GM11168 (cell line): Measurements from ENCODE around the gene TEX44.

Experiments
- in situ Hi-C: fragments of 300-500 bp; cut with MboI; formaldehyde crosslinking; loops from one replicate; pipeline ENCODE4 v1.12.0; 2022; ENCODE audit warnings: low sequenced_read_pairs; ENCODE audit not compliant: unreplicated experiment

Gene TEX44

DNA sequence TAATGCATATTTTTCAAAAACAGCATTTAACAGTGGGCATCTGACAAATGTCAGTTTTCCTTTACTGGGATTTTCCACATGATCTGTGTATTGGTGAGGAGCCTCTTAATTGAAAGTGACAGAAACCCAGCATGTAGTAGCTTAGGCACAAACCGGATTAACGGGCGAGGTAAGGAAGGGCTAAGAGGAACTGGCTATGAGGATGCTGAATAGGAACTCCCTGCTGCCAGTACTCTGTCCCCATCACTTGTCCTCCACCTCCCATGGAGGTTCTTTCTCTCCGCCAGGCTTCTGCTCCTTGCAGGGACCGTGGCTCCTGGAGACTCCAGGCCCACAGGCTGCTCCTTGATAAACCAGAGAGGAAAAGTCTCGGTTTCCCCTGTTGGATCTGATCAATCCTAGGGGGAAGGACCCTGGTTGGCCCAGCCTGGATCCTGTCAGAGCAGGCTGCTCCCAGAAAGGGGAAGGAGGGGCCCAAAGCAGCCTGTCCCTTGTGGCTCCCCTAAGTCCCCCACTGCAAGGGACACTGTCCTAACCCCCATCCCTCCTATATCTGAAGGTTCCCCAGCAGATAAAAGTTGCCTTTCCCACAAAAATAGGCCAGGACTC is 10.3 kb downstream of the TEX44 start:
- in situ Hi-C loops = no loop called here

DNA sequence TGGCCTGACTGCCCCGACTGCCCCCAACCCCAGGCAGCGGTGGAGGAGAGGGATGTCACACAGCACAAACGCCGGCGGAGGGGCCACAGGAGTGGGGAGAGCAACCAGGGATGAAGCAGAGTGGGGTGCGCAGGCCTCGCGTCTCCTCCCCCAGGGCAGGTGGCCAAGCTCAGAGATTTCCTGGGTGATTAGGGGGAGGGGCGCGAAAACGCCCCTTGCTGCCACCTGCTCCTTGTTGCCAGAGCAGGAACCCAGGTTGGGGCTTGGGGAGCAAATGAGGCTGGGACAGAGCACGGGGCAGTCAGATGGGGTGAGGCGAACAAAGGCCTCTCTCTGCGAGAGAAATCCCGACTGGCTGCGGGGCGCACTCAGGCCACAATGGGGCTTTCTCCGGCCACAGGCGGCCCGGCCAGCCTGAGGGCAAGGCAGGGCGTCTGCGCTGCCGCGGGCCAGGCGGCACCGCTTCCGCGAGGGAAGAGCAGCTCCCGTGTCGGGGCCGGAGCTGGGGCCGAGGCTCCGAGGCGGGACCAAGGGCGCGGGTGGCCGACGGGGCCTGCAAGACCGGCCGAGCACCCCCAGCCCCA is 11.5 kb downstream of the TEX44 start:
- in situ Hi-C loops = no loop called here

DNA sequence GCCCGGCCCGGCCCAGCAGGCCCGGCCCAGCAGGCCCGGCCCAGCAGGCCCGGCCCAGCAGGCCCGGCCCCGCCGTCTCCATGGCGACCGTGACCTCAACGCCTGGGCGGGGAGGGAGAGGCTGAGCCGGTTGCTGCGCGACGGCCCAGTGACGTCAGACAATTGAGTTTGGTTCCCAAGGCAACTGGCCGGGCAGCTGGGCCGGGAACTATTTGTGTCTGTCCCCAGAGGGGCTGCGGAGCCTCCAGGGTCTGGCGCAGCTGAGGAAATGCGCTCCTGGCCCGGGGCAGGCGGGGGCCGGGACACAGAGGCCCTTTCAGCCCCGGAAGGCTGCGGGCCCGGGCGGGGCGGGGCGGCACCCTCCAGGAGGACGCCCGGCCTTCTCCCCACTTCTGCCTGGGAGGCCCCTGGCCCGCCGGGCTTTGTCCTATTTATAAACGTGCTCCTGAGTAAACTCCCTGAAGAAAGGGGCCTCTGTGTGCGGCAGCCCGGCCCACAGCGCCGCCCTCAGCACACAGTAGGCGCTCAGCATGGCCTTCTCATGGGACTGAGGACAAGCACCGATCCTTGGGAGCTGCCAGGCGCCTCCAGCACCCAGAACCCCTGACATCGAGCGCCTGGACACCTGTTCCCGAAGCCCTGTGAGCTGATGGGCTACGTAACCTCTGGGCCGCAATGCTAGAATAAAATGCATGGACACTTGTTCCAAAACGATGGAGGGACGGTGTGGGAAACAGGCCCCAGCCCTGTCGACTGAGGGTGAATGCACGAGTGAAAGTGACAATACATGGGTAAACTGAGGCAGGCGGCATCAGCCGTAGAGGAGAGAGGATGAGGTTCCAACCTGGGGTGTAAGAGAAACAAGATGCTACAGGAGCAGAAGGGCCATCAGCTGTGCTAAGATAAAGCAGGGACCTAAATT is 12.3 kb downstream of the TEX44 start:
- in situ Hi-C loops = no loop called here

DNA sequence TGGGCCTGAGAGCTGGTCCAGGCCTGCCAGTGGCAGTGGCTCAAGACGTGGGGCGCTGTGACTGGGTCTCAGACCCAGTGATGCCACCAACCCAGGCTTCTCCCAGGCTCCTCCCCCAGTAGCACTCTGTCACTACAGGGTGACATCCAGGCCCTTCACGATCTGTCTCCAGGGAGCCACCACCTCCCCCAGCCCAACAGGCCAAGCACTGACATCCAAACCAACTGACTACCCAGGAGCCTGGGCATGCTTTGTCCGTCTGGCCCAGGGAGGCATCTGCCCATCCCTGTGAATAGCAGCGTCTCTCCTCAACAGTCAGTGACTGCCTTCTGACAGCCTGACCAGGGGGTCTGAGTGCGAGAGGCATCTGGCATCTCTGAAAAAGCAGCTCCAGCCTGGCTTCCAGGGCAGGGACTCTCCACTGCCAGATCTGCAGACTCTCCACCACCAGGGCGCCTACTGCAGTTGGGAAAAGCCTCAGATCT is 13.0 kb downstream of the TEX44 start:
- in situ Hi-C loops = no loop called here

DNA sequence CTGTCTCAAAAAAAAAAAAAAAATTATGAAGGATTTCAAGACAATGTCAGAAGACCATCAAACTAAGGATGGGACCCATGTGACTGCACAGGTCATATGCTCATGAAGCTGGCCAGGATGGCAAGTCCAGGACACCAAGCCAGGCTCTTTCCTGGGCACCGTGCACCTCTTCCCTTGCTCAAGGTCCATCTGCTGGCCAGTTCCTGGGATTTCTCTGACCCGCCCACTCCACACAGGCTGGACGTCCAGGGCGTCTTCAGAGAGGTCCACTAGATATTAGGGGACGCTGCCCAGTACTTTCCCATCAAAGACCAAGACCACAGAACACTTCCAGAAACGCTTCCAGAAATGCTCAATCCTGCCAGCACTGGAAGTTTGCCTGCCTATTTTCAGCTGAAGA is 14.3 kb downstream of the TEX44 start:
- in situ Hi-C loops = no loop called here

DNA sequence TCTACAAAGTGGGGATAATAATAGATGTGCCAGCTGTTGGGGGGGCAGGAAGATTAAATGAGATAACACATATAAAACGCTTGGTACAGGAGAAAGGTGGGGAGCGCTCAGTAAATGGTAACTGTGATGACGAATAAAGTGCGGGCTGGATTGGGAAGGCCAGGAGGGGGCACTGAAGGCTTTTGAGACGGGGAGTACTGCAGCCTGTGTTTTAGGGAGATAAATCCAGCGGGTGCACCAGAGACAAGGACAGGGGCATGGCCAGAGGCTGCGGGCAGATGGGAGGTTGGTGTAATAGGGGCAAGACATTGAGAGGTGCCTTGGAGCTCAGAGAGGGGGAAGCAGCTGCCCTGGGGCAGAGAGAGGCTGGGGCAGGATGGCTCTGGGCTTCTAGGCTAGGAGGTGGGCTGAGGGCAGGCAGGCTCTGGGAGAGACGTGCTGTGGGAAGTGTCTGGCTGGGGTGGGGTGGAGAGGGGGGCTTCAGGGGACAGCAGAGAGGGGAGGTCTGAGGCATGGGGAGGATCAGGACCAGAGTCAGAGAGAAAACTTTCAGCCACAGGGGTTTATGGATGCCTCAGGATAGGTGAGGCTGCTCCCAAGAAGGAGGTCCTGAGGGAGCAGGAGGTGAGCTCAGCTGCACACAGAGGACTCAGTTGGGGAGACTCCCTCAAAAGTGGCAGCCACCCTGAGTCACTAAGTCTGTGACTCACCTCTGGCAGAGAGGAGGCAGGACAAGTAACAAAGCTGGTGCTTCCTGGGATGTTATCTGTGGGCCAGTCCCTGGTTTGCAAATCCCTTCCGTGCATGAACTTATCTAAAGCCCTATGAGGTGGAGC is 18.8 kb downstream of the TEX44 start:
- in situ Hi-C loops = loop anchor here (10.0 kb wide), 1 partner anchor 63 kb away; no protein-coding TSS in a partner anchor

DNA sequence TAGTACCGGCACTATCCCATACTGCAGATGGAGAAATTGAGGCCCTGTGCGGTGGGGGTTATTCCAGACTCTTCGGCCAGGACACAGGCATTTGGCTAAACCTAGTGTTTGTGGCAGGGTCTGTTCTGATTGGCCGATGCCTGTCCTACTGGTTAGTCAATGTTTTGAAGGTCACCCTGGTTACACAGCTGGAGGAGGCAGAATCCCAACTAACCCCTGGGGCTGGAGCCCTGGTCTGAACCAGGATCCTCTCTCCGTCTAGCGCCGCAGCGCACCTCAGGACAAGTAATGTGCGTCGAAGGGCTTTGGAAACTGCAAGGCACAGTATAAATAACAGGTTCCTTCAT is 19.4 kb downstream of the TEX44 start:
- in situ Hi-C loops = loop anchor here (10.0 kb wide), 1 partner anchor 63 kb away; no protein-coding TSS in a partner anchor

DNA sequence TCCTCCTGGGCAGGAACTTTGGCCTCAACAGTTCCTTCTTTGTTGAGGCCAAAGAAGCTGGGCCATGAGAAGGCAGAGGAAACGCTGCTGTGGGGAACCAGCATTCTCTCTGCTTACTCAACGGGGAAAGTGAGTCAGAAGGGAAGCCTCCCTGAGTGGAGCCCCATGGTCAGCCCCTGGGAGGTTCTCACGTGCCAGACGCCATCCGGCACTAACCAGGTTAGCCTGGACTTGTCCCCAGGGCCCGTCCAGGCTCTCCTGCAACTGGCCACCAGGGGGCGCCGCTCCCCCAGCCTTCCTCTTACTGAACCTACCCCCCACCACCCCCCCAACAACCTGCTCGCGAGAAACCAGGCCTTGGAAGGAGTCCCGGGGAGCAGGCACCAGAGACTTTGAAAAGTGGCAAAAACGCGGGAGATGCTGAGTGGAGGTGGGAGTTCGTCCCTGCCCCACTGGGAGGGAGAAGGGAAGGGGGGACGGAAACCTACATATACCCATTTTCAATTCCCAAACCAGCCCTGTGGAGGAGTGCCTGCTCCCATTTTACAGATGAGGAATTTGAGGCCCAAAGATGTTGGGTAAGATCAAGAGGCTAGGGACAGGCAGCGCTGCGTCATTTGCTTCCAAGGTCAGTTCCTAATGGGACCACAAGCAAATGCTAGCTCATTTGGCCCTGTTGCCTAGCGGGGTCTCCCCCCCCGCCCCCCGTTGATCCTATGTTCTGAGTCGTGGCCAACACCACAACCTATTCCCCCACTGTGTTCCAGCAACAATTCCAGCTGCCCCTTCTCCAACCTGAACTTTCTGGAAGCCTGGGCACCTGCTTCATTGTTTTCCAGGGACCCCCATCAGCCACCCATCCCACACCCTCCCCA is 20.0 kb downstream of the TEX44 start:
- in situ Hi-C loops = loop anchor here (10.0 kb wide), 1 partner anchor 62 kb away; no protein-coding TSS in a partner anchor

DNA sequence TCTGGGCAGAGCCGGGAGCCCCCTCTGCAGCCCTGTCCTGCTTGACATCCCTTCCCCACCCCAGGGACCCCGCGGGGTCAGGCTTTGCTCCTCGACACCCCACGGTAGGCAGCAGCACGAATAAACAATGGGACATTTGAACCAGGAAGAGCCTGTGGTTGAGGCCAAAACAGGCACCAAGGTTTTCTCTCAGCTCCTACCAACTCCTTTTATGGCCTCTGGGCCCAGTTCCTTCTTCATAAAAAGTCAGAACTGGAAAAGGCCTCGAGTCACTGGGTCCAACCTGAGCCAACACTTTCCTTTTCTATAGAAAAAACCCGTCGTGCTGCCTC is 20.6 kb downstream of the TEX44 start:
- in situ Hi-C loops = loop anchor here (10.0 kb wide), 1 partner anchor 62 kb away; no protein-coding TSS in a partner anchor

DNA sequence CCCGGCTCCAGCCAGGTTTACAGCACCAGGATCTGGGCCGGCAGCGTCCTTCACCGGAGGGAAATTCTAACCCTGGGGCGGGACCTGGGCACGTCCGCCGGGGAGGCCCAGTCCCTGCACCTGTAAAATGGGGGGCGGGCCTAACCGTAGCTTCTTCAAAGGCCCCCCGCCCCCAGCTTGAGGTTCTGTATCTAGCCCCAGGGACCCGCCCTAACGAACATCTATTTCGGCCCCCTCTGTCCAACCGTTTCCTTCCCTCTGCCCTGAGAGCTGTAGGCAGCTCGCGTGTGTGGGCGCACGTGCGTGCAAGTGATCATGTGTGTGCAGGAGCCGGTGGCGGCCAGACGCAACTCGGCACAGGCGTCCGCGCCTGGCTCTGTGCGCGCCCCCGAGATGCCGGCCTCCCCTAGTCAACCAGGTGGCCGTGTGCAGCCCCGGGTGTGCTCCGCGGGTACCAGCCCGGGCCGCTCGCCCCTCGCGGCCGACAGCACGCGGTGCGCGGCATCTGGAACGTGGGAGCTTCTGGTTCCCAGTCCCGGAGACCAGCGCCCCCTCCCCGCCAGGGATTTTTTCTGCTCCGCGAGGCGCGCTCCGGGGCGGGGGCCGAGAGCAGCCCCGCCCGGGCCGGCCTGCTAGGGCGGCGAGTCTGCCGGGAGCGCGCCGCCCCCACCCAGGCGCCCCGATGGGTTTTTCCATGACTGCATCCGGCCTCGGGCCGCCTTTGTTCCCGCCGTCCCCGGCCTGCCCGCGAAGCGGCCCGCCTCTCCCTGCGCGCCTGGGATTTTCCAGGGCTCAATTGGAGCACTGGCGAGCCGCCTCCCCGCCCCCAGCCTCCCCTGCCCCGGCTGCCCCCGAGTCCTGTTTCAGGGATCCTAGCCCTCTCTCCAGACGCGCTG is 21.2 kb downstream of the TEX44 start:
- in situ Hi-C loops = loop anchor here (10.0 kb wide), 1 partner anchor 61 kb away; no protein-coding TSS in a partner anchor

DNA sequence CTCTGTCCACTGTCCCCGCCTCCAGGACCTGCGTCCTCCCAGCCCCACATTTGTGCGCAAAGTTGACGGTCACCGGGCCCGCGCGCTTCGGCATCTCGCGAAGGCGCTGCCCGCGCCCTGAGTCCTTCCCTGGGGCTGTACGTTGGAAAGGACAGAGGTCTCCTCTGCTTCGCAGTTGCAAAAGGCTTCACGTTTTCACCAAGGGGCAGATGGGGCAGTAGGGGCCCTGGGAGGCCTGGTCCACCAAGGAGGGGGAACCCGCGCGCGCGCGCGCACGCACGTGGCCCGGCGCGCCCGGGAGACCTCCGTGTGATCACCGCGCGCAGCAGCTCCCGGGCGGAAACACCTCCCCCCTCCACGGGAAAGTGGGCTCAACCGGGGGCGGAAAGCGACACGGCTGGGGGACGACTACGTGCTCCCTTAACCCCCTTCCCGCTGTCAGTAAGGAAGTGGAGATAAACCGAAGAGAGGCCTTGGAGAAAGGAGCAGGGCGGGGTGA is 21.9 kb downstream of the TEX44 start:
- in situ Hi-C loops = loop anchor here (10.0 kb wide), 1 partner anchor 60 kb away; no protein-coding TSS in a partner anchor

DNA sequence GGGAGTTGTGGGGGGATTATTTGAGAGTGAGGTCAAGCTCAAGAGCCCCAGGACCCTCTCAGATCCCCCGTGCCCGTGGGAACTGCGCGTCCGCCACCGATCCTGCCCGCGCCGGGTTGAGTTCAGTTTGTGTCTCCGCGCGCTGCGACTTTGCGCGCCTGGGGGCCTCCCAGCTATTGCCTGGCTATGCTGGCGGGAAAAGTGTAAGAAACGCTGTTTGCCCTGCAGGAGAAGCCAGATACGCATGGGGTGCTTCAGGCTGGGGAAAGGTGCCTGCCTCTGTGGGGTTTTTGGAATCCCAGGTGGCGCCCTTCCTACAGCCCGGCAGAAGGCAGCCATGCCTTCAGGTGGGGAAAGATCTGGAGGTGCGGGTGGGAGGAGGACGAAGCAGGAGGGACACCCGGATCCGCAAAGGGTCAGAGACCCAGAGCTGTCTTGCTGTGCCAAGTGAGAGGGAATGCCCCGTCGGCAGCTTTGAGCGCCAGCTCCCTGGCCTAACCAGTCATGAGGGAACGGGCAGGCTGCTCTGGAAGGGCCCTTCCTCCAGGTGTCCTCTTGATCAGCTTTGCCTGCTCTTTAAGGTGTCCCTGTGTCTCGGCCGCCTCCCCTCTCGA is 22.5 kb downstream of the TEX44 start:
- in situ Hi-C loops = loop anchor here (10.0 kb wide), 1 partner anchor 60 kb away; no protein-coding TSS in a partner anchor

DNA sequence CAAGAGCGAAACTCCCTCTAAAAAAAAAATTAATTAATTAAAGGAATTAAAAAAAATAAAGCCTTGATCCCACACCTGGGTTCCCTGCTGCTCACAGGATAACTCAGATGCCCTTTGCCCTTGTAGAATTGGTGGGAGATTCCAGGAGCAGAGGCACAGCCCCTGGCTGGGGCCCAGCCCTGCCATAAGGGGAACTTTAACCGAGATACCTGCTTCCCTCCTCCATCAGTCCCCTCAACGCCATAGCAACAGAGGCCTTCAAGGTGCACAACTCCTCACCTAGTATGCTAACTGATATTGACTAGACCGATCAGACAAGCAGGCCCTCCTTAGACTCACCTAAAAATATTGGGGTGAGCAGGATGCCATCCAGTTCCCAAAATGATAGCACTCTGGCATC is 23.6 kb downstream of the TEX44 start:
- in situ Hi-C loops = loop anchor here (10.0 kb wide), 1 partner anchor 59 kb away; no protein-coding TSS in a partner anchor

DNA sequence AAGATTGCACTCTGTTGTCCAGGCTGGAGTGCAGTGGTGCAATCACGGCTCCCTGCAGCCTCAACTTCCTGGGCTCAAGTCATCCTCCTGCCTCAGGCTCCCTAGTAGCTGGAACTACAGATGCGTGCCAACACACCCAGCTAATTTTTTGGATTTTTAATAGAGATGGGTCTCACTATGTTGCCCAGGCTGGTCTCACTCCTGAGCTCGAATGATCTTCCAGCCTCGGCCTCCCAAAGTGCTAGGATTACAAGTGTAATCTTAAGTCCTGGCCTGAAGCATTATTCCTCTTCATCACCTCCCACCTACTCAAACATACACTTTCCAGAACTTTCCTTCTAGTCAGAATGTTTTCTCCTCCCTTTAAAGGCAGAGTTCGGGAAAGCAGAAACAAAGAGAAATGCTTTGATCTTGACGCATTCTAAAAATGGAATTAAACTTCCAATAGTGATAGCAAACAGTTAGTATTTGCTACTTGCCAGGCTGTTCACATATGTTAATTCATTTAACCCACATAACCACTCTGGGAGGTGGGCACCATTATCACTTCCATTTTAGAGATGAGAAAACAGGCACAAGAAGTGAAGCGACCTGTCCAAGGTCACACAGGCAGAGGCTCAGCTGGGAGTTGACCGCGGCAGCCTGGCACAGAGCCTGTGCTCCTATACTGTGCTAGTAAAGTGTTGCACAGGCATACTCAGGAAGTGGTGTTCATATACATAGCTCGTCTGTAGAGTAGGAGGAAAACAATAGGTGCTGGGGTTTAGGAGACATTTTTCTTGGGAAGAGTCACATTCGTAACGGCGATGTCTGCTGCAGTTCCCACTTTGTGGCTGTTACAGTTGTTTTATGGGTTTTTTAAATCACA is 24.6 kb downstream of the TEX44 start:
- in situ Hi-C loops = loop anchor here (10.0 kb wide), 1 partner anchor 58 kb away; no protein-coding TSS in a partner anchor

DNA sequence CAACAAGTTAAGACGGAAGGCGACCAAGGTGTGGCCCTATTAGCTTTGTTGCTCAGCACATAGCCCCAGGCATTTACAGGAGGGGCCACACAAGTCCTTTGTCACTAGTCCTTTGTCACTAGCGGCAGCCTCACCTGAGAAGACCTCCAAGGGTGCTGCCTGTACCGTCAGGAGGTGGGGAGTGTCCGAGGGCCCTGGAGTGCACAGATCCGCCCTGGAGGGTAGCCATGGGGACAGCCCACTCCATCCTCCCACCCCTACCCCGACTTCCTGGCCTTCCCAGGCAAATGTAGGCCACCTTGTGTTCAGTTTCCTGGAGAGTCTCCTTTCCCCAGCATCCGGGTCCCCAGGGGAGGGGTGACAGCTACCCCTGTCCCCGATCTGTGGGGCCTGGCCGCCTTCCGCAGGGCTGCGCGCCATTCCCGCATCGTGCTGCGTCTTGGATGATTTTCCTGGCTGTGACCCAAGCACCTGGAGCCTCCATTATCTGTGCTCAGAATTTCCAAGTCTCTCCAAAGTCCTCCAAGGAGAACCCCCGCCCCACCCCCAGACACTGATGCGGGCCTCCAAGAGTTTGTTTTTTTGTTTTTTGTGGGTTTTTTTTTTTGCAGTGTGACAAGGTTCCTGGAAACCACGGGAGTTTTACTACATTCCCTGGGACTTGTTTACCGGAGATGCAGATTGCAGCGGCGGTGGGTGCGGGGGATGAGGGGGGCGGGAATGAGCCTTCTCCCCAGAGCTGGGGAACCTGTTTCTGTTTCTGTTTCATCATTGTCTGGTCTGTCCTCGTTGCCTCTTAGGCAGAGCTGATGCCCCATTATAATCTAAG is 28.6 kb downstream of the TEX44 start:
- in situ Hi-C loops = no loop called here

DNA sequence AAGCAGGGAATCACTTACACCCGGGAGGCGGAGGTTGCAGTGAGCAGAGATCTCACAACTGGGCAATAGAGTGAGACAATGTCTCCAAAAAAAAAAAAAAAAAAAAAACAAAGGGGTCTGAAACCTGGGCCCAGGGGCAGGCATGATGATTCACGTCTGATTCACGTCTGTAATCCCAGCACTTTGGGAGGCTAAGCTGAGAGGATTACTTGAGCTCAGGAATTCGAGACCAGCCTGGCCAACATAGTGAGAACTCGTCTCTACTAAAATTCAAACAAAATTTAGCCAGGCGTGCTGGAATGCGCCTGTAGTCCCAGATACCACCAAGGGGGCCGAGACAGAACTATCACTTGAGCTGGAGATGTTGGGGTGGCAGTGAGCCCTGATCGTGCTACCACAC is 30.3 kb downstream of the TEX44 start:
- in situ Hi-C loops = no loop called here
